Superior temporal gyrus (tissue), 1 donor: ENCODE results near the gene RHOT1.
"Not testable (repeated sequence)": the region's sequence is repeated elsewhere in the genome, so short reads cannot be mapped to it uniquely, and the experiment has no call there.

Experiments used
- DNase-seq: peaks from one replicate; pipeline ENCODE4 v3.0.0-alpha.2; 2016; ENCODE audit errors: extremely low spot score

Gene RHOT1

GRCh38 chr17:32124985-32125847 lies 17.1 kb upstream of the RHOT1 start:
- no peak for DNase-seq

- no peak for DNase-seq
Observed at GRCh38 chr17:32125848-32126153, 16.5 kb upstream of the RHOT1 start.

- DNase-seq: no peak
Observed at GRCh38 chr17:32126325-32126724, 16.0 kb upstream of the RHOT1 start.

- DNase-seq: no peak
Observed at GRCh38 chr17:32126746-32127145, 15.6 kb upstream of the RHOT1 start.

GRCh38 chr17:32127158-32127897 lies 15.0 kb upstream of the RHOT1 start:
- peak; percentile 83 for DNase-seq

GRCh38 chr17:32128470-32128869 lies 13.8 kb upstream of the RHOT1 start:
- not testable (repeated sequence) for DNase-seq

GRCh38 chr17:32135497-32136117 lies 6.7 kb upstream of the RHOT1 start:
- DNase-seq: not testable (repeated sequence)

- no peak for DNase-seq
Observed at GRCh38 chr17:32136856-32137255, 5.4 kb upstream of the RHOT1 start.

GRCh38 chr17:32139504-32139903 lies 2.8 kb upstream of the RHOT1 start:
- not testable (repeated sequence) for DNase-seq

- DNase-seq: peak; percentile 87
Observed at GRCh38 chr17:32141258-32141657, 1.0 kb upstream of the RHOT1 start.

GRCh38 chr17:32141679-32142037 lies 644 bp upstream of the RHOT1 start:
- no peak for DNase-seq

- DNase-seq: peak; percentile 32
Observed at GRCh38 chr17:32142857-32143526, 690 bp downstream of the RHOT1 start.

GRCh38 chr17:32143527-32143870 lies 1.2 kb downstream of the RHOT1 start:
- peak; percentile 39 for DNase-seq

GRCh38 chr17:32144442-32144841 lies 2.1 kb downstream of the RHOT1 start:
- DNase-seq: not testable (repeated sequence)

GRCh38 chr17:32148351-32148750 lies 6.0 kb downstream of the RHOT1 start:
- DNase-seq: peak; percentile 43

GRCh38 chr17:32150358-32150757 lies 8.1 kb downstream of the RHOT1 start:
- DNase-seq: no peak

- DNase-seq: no peak
Observed at GRCh38 chr17:32152130-32152529, 9.8 kb downstream of the RHOT1 start.

- DNase-seq: peak; percentile 32
Observed at GRCh38 chr17:32155896-32156295, 13.6 kb downstream of the RHOT1 start.

- no peak for DNase-seq
Observed at GRCh38 chr17:32156656-32157055, 14.4 kb downstream of the RHOT1 start.

GRCh38 chr17:32157225-32157624 lies 14.9 kb downstream of the RHOT1 start:
- no peak for DNase-seq

- no peak for DNase-seq
Observed at GRCh38 chr17:32158870-32159585, 16.7 kb downstream of the RHOT1 start.
